Measurements from ENCODE around the gene INF2. TPM values are rescaled to one million over a fixed set of nuclear protein-coding genes. Genes with fewer than 3 reads are reported as not detected.

Gene INF2
- total RNA-seq, 1 donor from 2014 or later, result 130 TPM

- Mint-ChIP-seq H3K27ac (ENCODE audit: unreplicated experiment) (no peak overlapping the region), H3K36me3 (ENCODE audit: unreplicated experiment) (peaks cover 10% of the 10 kb centered on the region), H3K4me3 (ENCODE audit: unreplicated experiment) (no peak overlapping the region), H3K4me1 (ENCODE audit: unreplicated experiment) (peaks cover 19% of the 10 kb centered on the region), H3K27me3 (ENCODE audit: unreplicated experiment) (no peaks in the 10 kb centered on the region), H3K9me3 (ENCODE audit: unreplicated experiment) (no peaks in the 10 kb centered on the region)
- no peak for TF ChIP-seq CTCF (IDR thresholded peaks at IDR 0.05)
- no peak for DNase-seq (ENCODE audit: extremely low spot score, unreplicated experiment)
Measured at GRCh38 chr14:104721505-104722431, 32.4 kb downstream of the INF2 start.

- no peak for DNase-seq (ENCODE audit: extremely low spot score, unreplicated experiment)
- H3K36me3 Mint-ChIP-seq (ENCODE audit: unreplicated experiment), result peaks cover 6% of the 10 kb centered on the region
- H3K4me1 Mint-ChIP-seq (ENCODE audit: unreplicated experiment), result peaks cover 19% of the 10 kb centered on the region
- no peak for TF ChIP-seq CTCF (IDR thresholded peaks at IDR 0.05)
- H3K9me3 Mint-ChIP-seq (ENCODE audit: unreplicated experiment), result no peaks in the 10 kb centered on the region
- no peak overlapping the region for H3K27ac Mint-ChIP-seq (ENCODE audit: unreplicated experiment)
- H3K27me3 Mint-ChIP-seq (ENCODE audit: unreplicated experiment), result peaks cover 3% of the 10 kb centered on the region
- H3K4me3 Mint-ChIP-seq (ENCODE audit: unreplicated experiment), result no peak overlapping the region
Measured at GRCh38 chr14:104722938-104723650, 33.7 kb downstream of the INF2 start.

- Mint-ChIP-seq H3K27me3 (ENCODE audit: unreplicated experiment) (peaks cover 3% of the 10 kb centered on the region), H3K4me1 (ENCODE audit: unreplicated experiment) (peaks cover 19% of the 10 kb centered on the region), H3K9me3 (ENCODE audit: unreplicated experiment) (no peaks in the 10 kb centered on the region), H3K36me3 (ENCODE audit: unreplicated experiment) (peaks cover 6% of the 10 kb centered on the region), H3K27ac (ENCODE audit: unreplicated experiment) (no peak within 1 kb of the TSS), H3K4me3 (ENCODE audit: unreplicated experiment) (peak within 1 kb of the TSS; percentile 35)
- peak; percentile 85 for TF ChIP-seq CTCF (IDR thresholded peaks at IDR 0.05)
- no peak for DNase-seq (ENCODE audit: extremely low spot score, unreplicated experiment)
Measured at GRCh38 chr14:104723651-104724406, 34.4 kb downstream of the INF2 start, which contains the start of gene ADSS1. Gene ADSS1 (plus strand): TSS chr14:104724229. CDS start chr14:104724271, 42 bp downstream.

- no peak for DNase-seq (ENCODE audit: extremely low spot score, unreplicated experiment)
- Mint-ChIP-seq H3K4me3 (ENCODE audit: unreplicated experiment) (no peak overlapping the region), H3K4me1 (ENCODE audit: unreplicated experiment) (peaks cover 19% of the 10 kb centered on the region), H3K36me3 (ENCODE audit: unreplicated experiment) (peaks cover 6% of the 10 kb centered on the region), H3K9me3 (ENCODE audit: unreplicated experiment) (no peaks in the 10 kb centered on the region), H3K27me3 (ENCODE audit: unreplicated experiment) (peaks cover 3% of the 10 kb centered on the region), H3K27ac (ENCODE audit: unreplicated experiment) (no peak overlapping the region)
- TF ChIP-seq CTCF (IDR thresholded peaks at IDR 0.05), result no peak
Measured at GRCh38 chr14:104724407-104724980, 35.1 kb downstream of the INF2 start.

Data from osteocyte (in vitro differentiated cells).